SK-N-SH (cell line): ENCODE data around the gene COL26A1. TPM values are rescaled to one million over a fixed set of nuclear protein-coding genes. Genes with fewer than 3 reads are reported as not detected.

Experiments used
- CHD2 ChIP-seq: fragments of 150-350 bp; IDR thresholded peaks from 2 replicates; pipeline ENCODE4 v1.6.1; 2018; ENCODE audit warnings: low read length; ENCODE audit not compliant: partially characterized antibody
- CTCF ChIP-seq: fragments of 200-600 bp; sonication (generic); IDR thresholded peaks from 2 replicates; pipeline ENCODE4 v1.6.1; 2017; ENCODE audit warnings: antibody characterized with exemption, mild to moderate bottlenecking, moderate library complexity
- ELF1 ChIP-seq: IDR thresholded peaks from 2 replicates; pipeline ENCODE4 v1.4.0; 2012
- EZH2phosphoT487 ChIP-seq: fragments of 200-600 bp; sonication (generic); IDR thresholded peaks from 2 replicates; pipeline ENCODE4 v1.6.1; 2017; ENCODE audit warnings: low read depth, mixed run types, mild to moderate bottlenecking, antibody characterized with exemption, moderate library complexity, borderline replicate concordance
- FOSL2 ChIP-seq: IDR thresholded peaks from 2 replicates; pipeline ENCODE4 v1.4.0; 2012; ENCODE audit warnings: low read depth, mild to moderate bottlenecking, moderate library complexity, borderline replicate concordance
- FOXJ3 ChIP-seq: sonication (generic); formaldehyde crosslinking; IDR thresholded peaks from 2 replicates; pipeline ENCODE4 v1.5.1; 2020; ENCODE audit warnings: mild to moderate bottlenecking, missing genetic modification reagents
- JUND ChIP-seq: IDR thresholded peaks from 2 replicates; pipeline ENCODE4 v1.4.0; 2012
- MAX ChIP-seq: IDR thresholded peaks from 2 replicates; pipeline ENCODE4 v1.4.0; 2012; ENCODE audit warnings: low read depth
- MXI1 ChIP-seq: IDR thresholded peaks from 2 replicates; pipeline ENCODE4 v1.6.1; 2012; ENCODE audit warnings: mild to moderate bottlenecking, low read depth, low read length, improper control_type of control experiment
- PBX3 ChIP-seq: IDR thresholded peaks from 2 replicates; pipeline ENCODE4; 2012
- POLR2AphosphoS5 ChIP-seq: IDR thresholded peaks from 2 replicates; pipeline ENCODE4 v1.6.1; 2012; ENCODE audit warnings: low read depth, low read length
- RAD21 ChIP-seq: IDR thresholded peaks from 2 replicates; pipeline ENCODE4 v1.6.1; 2012; ENCODE audit warnings: mild to moderate bottlenecking, low read length
- RCOR1 ChIP-seq: fragments of 150-350 bp; IDR thresholded peaks from 2 replicates; pipeline ENCODE4 v1.6.1; 2017; ENCODE audit warnings: antibody characterized with exemption, low read length
- RXRA ChIP-seq: IDR thresholded peaks from 2 replicates; pipeline ENCODE4 v1.4.0; 2012; ENCODE audit warnings: low read depth, mild to moderate bottlenecking, borderline replicate concordance
- TAF1 ChIP-seq: IDR thresholded peaks from 2 replicates; pipeline ENCODE4 v1.6.1; 2012; ENCODE audit warnings: low read depth, mild to moderate bottlenecking, low read length, moderate library complexity, borderline replicate concordance
- TEAD4 ChIP-seq: IDR thresholded peaks from 2 replicates; pipeline ENCODE4 v1.4.0; 2012; ENCODE audit warnings: mild to moderate bottlenecking, borderline replicate concordance; ENCODE audit not compliant: insufficient read depth
- USF2 ChIP-seq: fragments of 150-350 bp; IDR thresholded peaks from 2 replicates; pipeline ENCODE4 v1.6.1; 2017; ENCODE audit warnings: antibody characterized with exemption, low read length, low read depth, borderline replicate concordance
- ZBTB33 ChIP-seq: IDR thresholded peaks from 2 replicates; pipeline ENCODE4 v1.4.0; 2012; ENCODE audit warnings: low read depth, borderline replicate concordance
- polyA plus RNA-seq, 3 experiments: library from polyadenylated mRNA; depleted of rRNA; stranded (reverse); fragments of >200 nt; gene quantifications; 2 replicates each; pipeline ENCODE4 v1.2.3, GENCODE V29; 2012
- TF ChIP-seq, protein P1 (sequence below): IDR thresholded peaks from 2 replicates; pipeline ENCODE4 v1.6.1; 2012; ENCODE audit warnings: mild to moderate bottlenecking, low read depth, low read length, moderate library complexity
- TF ChIP-seq, protein P2 (sequence below): IDR thresholded peaks from 2 replicates; pipeline ENCODE4 v1.4.0; 2012; ENCODE audit warnings: low read depth, borderline replicate concordance

Gene COL26A1
- polyA plus RNA-seq, 1 of the 3 experiments (the other 2 are of a cell fraction): 0.05 TPM

- TF ChIP-seq, protein P1, sequence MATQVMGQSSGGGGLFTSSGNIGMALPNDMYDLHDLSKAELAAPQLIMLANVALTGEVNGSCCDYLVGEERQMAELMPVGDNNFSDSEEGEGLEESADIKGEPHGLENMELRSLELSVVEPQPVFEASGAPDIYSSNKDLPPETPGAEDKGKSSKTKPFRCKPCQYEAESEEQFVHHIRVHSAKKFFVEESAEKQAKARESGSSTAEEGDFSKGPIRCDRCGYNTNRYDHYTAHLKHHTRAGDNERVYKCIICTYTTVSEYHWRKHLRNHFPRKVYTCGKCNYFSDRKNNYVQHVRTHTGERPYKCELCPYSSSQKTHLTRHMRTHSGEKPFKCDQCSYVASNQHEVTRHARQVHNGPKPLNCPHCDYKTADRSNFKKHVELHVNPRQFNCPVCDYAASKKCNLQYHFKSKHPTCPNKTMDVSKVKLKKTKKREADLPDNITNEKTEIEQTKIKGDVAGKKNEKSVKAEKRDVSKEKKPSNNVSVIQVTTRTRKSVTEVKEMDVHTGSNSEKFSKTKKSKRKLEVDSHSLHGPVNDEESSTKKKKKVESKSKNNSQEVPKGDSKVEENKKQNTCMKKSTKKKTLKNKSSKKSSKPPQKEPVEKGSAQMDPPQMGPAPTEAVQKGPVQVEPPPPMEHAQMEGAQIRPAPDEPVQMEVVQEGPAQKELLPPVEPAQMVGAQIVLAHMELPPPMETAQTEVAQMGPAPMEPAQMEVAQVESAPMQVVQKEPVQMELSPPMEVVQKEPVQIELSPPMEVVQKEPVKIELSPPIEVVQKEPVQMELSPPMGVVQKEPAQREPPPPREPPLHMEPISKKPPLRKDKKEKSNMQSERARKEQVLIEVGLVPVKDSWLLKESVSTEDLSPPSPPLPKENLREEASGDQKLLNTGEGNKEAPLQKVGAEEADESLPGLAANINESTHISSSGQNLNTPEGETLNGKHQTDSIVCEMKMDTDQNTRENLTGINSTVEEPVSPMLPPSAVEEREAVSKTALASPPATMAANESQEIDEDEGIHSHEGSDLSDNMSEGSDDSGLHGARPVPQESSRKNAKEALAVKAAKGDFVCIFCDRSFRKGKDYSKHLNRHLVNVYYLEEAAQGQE: 0 out of 2 replicates have a peak, but pooled peaks have one; percentile 2
- TF ChIP-seq ZBTB33: no peak
- TF ChIP-seq TAF1: peak; percentile 86
- TF ChIP-seq EZH2phosphoT487: no peak
- peak; percentile 57 for TF ChIP-seq CTCF
- TF ChIP-seq USF2: no peak
- TF ChIP-seq ELF1: peak; percentile 64
- peak; percentile 93 for TF ChIP-seq POLR2AphosphoS5
- no peak for TF ChIP-seq CHD2
- TF ChIP-seq MAX: peak; percentile 70
- no peak for TF ChIP-seq FOSL2
- peak; percentile 75 for TF ChIP-seq MXI1
- TF ChIP-seq RCOR1: no peak
- TF ChIP-seq PBX3: no peak
- TF ChIP-seq RAD21: peak; percentile 72
- TF ChIP-seq RXRA: no peak
- no peak for TF ChIP-seq JUND
- TF ChIP-seq, protein P2, sequence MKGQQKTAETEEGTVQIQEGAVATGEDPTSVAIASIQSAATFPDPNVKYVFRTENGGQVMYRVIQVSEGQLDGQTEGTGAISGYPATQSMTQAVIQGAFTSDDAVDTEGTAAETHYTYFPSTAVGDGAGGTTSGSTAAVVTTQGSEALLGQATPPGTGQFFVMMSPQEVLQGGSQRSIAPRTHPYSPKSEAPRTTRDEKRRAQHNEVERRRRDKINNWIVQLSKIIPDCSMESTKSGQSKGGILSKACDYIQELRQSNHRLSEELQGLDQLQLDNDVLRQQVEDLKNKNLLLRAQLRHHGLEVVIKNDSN: no peak
- TF ChIP-seq TEAD4: no peak
- TF ChIP-seq FOXJ3 (CRISPR knock-in tag): no peak
These were observed 40.9 kb upstream of the COL26A1 start, which contains the start of gene IFT22 (continued) for GRCh38 chr7:101321491-101322401.
